Thoracic aorta (tissue), 2 donors: ENCODE data around the gene RFX5. TPM values are rescaled to one million over a fixed set of nuclear protein-coding genes. Genes with fewer than 3 reads are reported as not detected.
A peak's percentile ranks its signal among the peaks of the same experiment; 100 is the strongest.

Source experiments
- ATAC-seq: fragments of 150-250 bp; one replicate; pipeline ENCODE4 v1.8.0; 2017; ENCODE audit warnings: low read depth; ENCODE audit not compliant: insufficient number of reproducible peaks, low FRiP score
- DNase-seq: peaks from one replicate; pipeline ENCODE4 v3.0.0-alpha.2; 2020; ENCODE audit warnings: low spot score
- H3K27ac ChIP-seq, 2 donors: fragments of 200-600 bp; sonication (generic); 1 replicate in 1 of 2; 2 replicates in 1 of 2; pipeline ENCODE4 v1.5.1; 2016; ENCODE audit warnings: mild to moderate bottlenecking in 2 of 2, moderate library complexity in 2 of 2
- H3K27me3 ChIP-seq: fragments of 200-600 bp; sonication (generic); replicated peaks from 2 replicates; pipeline ENCODE4 v1.6.0; 2016; ENCODE audit warnings: mild to moderate bottlenecking; ENCODE audit not compliant: insufficient read depth
- H3K36me3 ChIP-seq: fragments of 200-600 bp; sonication (generic); one replicate; pipeline ENCODE4 v1.5.1; 2016
- H3K4me1 ChIP-seq, 2 donors: fragments of 200-600 bp; sonication (generic); 1 replicate in 1 of 2; 2 replicates in 1 of 2; pipeline versions ENCODE4 v1.5.1 to v1.6.0; 2016; ENCODE audit warnings: low read depth in 2 of 2, mild to moderate bottlenecking in 1 of 2; ENCODE audit not compliant: control insufficient read depth in 1 of 2
- H3K4me3 ChIP-seq: fragments of 200-600 bp; sonication (generic); 2 replicates; pipeline ENCODE4 v1.5.1; 2016; ENCODE audit warnings: mild to moderate bottlenecking
- H3K9me3 ChIP-seq: fragments of 200-600 bp; sonication (generic); 2 replicates; pipeline ENCODE4 v1.5.1; 2016
- total RNA-seq, 2 donors: library from RNA; depleted of rRNA; stranded (reverse); fragments of >200 nt; gene quantifications; one replicate each; pipeline versions ENCODE4 v1.1.0 to v1.2.3, GENCODE V29; 2016
- TF ChIP-seq, protein P1 (sequence below): fragments of 200-600 bp; sonication (generic); IDR thresholded peaks from one replicate; pipeline ENCODE4 v1.5.1; 2019; ENCODE audit warnings: antibody characterized with exemption

RFX5 gene
- total RNA-seq, 2 donors from 2014 or later = 49.3 to 51.7 TPM

- Histone ChIP-seq H3K4me1 (peaks cover 18 to 37% of the 10 kb centered on the region in 2 donors), H3K27me3 (no peaks in the 10 kb centered on the region), H3K9me3 (no peaks in the 10 kb centered on the region), H3K36me3 (peaks cover 16% of the 10 kb centered on the region), H3K4me3 (peak overlapping the region; percentile 87), H3K27ac (peak overlapping the region; percentile 91 to 96)
- TF ChIP-seq, protein P1, sequence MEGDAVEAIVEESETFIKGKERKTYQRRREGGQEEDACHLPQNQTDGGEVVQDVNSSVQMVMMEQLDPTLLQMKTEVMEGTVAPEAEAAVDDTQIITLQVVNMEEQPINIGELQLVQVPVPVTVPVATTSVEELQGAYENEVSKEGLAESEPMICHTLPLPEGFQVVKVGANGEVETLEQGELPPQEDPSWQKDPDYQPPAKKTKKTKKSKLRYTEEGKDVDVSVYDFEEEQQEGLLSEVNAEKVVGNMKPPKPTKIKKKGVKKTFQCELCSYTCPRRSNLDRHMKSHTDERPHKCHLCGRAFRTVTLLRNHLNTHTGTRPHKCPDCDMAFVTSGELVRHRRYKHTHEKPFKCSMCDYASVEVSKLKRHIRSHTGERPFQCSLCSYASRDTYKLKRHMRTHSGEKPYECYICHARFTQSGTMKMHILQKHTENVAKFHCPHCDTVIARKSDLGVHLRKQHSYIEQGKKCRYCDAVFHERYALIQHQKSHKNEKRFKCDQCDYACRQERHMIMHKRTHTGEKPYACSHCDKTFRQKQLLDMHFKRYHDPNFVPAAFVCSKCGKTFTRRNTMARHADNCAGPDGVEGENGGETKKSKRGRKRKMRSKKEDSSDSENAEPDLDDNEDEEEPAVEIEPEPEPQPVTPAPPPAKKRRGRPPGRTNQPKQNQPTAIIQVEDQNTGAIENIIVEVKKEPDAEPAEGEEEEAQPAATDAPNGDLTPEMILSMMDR = no peak
- no peak for DNase-seq
- ATAC-seq = no peak
These were observed 21.2 kb downstream of the RFX5 start for GRCh38 chr1:151325646-151326429.

GRCh38 chr1:151325231-151325630 lies 21.8 kb downstream of the RFX5 start:
- Histone ChIP-seq H3K27ac (no peak overlapping the region), H3K4me3 (peak overlapping the region; percentile 15), H3K4me1 (peaks cover 18 to 40% of the 10 kb centered on the region in 2 donors), H3K36me3 (peaks cover 16% of the 10 kb centered on the region), H3K27me3 (no peaks in the 10 kb centered on the region), H3K9me3 (no peaks in the 10 kb centered on the region)
- TF ChIP-seq, protein P1 = no peak
- DNase-seq = no peak
- ATAC-seq = no peak

GRCh38 chr1:151324390-151324930 lies 22.6 kb downstream of the RFX5 start:
- ATAC-seq (no peak), DNase-seq (no peak)
- H3K4me3 ChIP-seq = no peak overlapping the region
- no peak overlapping the region for H3K27ac ChIP-seq
- no peaks in the 10 kb centered on the region for H3K27me3 ChIP-seq
- peaks cover 16% of the 10 kb centered on the region for H3K36me3 ChIP-seq
- TF ChIP-seq, protein P1 = no peak
- H3K4me1 ChIP-seq = peaks cover 18 to 44% of the 10 kb centered on the region in 2 donors
- no peaks in the 10 kb centered on the region for H3K9me3 ChIP-seq

DNA sequence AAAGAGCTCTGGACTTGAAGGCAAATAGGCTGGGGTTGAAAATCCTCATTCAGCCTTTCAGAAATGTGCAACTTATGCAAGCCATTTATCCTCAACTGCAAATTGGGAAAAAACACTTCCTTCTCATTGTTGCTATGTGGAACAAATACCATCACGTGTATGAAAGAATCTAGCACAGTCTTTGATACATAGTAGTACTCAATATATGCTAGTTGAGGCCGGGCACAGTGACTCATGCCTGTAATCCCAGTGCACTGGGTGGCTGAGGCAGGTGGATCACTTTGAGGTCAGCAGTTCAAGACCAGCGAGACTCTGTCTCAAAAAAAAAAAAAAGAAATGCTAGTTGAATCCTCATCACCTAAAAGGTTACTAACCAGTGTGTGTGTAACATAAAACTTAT lies 28.1 kb downstream of the RFX5 start:
- ATAC-seq = no peak
- Histone ChIP-seq H3K27ac (no peak overlapping the region), H3K4me1 (peaks cover 8 to 16% of the 10 kb centered on the region in 2 donors)

More for the DNA sequence above, 28.1 kb downstream of the RFX5 start:
- Histone ChIP-seq H3K27me3 (no peaks in the 10 kb centered on the region), H3K4me3 (no peak overlapping the region), H3K9me3 (no peaks in the 10 kb centered on the region), H3K36me3 (peaks cover 26% of the 10 kb centered on the region)
- TF ChIP-seq, protein P1 = no peak
- DNase-seq = no peak
